Activated T-cell treated with anti-CD3 and anti-CD28 coated beads, Interleukin-2, amount 50 U/mL, for 48 hours (primary cell): Measurements from ENCODE around the gene POLR2L.

ENCODE experiments used
- DNase-seq, 2 experiments: peaks; one replicate each; pipeline ENCODE4 v3.0.0-alpha.2; 2020

The POLR2L gene

GRCh38 chr11:868394-868793 lies 26.1 kb upstream of the POLR2L start:
- DNase-seq = no peak

GRCh38 chr11:867856-868358 lies 25.6 kb upstream of the POLR2L start:
- no peak for DNase-seq

DNA sequence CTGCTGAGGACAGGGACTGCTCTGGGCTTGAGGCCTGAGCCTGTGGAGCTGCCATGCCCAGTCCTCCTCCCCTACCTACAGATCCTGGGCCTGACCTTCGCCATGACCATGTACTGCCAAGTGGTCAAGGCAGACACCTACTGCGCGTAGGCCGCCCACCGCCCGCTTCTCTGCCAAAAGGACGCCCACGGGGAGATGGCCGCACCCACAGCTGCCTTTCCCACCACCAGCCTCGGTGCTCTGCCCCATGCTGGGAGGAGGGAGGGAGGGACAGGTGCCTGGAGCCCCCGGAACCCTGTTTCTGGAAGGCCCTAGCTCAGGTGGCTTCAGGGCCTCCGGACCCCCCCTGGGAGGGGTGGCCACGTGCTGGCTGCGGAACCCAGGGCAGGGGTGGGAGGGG lies 24.2 kb upstream of the POLR2L start:
- DNase-seq = no peak

GRCh38 chr11:865462-866430 lies 23.4 kb upstream of the POLR2L start:
- DNase-seq = no peak

DNA sequence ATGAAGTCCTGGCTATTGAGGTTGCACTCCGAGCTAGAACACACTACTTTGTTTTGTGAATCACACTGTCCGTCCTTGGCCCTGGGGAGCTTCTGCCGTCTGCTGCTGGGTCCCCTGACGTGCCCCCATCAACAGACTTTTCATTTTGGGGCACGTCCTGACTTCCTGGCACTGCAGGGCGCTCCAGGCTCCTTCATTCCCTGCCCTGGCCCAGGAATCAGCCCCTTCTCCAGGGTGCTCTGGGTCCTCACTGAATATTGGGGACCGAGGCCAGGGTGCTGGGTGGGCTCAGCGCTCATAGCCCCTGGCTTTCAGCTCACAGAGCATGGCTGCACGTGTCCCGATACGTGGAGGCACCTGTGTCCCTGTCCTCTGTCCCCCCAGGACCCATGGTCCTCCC lies 22.6 kb upstream of the POLR2L start:
- DNase-seq = no peak

DNA sequence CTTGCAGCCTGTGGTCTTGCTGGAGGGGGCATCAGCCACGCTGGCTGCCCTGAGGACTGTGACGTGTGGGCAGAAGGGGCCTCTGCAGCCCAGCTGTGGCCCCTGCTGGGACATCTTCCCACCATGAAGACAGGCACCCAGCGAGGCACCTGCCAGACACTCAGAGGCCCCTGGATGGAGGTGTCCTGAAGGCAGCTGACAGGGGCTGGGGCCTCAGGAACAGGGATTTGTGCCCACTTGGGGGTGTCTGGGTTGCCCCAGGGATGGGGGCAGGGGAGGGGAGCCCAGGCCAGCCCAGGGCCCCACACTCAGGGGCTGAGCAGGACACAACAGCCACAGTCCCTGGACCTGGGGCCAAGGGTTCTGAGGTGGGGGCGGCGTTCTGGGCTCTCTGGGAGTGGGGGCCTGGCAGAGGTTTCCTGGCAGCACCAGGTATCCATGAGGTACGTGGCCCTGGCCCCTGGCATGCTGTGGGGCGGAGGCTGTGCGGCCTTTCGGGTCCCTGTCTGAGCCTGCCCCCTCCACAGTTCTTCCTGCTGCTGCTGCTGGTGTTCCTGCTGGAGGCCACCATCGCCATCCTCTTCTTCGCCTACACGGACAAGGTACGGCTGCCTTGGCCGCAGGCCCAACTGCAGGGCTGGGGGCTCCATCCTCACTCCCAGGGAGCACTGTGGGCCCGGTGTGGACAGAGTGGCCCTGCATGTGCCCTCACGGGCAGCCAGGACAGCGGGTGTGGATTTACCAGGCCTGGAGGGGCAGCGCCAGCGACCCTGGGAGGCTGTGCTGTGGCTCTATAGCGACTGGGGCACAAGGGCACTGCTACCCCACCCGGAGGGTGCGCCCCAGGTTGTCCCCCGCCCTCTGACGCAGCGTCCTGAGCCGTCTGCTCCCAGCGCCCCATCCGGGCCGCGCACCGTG lies 21.8 kb upstream of the POLR2L start:
- DNase-seq = no peak

DNA sequence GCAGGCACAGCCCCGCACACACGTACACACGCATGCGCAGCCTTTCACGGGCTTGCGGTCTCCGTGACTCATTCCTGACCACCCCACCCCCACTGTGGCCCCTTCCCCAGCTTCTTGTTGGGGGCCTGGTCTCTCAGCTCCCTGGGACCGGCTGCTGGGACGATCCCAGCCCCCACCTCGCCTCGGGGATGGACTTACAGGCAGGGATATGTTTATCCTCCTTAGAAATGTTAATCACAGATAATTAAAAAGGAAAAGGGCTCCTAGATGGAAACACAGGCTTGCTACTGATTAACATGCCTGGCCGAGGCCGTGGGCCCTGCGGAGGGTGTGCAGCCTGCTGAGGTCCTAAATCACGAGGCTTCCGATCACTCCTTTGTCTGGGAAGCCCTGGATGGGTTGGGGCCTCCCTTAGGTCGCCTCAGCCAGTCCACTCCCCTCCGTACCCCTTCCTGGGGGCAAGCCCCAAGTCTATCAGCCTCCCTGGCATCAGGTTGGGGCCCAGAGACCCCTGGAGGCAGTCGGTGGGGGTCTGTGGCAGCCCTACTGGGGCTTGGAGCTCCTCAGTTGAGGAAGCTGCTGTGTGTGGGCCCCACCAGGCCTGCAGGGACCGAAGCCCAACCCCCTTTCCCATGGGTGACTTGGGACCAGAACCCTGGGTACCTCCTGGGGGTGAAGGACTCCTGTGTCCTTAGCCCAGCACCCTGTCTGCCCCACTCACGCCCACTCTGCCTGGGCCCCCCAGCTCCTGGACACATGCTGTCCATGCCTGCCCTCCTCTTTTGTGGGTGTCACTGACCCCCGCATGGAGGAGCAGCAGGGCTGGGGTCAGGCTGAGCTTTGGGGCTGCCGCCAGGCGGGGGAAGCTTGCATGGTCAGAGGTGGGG lies 20.9 kb upstream of the POLR2L start:
- DNase-seq = no peak

DNA sequence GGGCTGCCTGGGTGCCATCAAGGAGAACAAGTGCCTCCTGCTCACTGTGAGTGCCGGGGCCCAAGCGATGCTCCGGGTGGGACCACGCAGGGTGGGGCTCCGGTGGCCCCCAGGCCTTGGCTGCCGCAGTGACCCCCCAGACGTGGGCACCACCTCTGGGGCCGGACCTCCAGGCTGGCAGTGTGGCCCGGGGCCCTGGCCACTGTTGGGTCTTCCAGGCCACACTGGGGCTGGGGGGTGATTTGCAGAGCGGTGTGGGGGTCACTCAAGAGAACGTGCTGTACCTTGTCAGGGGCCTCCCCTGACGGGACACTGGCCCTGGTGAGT lies 20.3 kb upstream of the POLR2L start:
- no peak for DNase-seq

GRCh38 chr11:862081-862661 lies 19.8 kb upstream of the POLR2L start:
- DNase-seq = no peak

DNA sequence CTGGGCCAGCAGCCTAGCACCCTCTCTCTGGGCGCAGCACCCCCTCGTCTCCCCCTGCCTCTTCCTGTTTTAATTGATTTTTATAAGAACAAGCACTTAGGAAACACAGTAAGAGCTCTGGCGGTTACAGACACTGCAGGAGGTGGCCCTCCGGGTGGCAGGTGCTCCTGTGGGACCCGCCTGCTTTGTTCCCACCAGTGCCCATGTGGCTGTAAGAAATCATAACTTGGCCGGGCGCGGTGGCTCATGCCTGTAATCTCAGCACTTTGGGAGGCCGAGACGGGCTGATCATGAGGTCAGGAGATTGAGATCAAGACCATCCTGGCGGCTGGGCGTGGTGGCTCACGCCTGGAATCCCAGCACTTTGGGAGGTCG lies 18.8 kb upstream of the POLR2L start:
- no peak for DNase-seq

DNA sequence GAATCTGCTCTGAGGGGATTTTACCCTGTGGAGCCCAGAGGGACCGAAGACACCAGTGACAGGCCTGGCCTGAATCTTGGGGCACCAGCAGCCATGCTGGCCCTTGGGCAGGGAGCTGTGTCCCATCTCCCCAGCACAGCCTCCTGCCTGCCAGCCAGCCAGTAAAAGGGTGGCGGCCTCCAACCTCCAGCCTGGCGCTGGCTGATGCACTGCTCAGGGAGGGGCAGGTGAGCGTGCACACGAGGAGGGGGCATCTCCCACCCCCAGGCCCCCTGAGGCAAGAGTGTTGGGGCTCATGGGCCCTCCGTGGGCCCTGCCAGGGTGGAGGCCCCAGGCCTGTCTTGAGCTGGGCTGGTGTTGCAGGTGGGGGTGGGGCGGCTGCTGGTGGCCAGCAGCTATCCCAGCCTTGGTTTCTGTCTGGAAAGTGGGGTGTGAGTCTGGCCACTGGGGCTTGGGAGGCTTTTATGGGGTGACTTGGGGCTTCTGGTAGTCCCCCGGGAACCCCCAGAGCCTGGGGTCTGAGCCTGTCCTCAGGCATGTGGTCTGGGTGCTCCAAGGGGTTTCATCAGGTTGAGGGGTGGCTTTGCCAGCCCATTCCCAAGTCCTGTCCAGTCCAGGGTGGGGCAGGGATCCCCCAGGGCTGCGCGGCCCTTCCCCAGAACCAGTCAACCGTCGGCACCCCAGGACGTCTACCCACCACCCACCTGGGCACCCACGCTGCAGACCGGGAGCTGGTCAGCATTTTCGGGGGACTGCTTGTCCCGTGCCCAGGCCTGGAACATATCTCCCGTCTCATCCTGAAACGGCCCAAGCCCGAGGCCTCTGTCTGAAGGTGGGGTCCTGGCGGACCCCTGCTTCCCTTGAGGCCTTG lies 18.1 kb upstream of the POLR2L start:
- no peak for DNase-seq

DNA sequence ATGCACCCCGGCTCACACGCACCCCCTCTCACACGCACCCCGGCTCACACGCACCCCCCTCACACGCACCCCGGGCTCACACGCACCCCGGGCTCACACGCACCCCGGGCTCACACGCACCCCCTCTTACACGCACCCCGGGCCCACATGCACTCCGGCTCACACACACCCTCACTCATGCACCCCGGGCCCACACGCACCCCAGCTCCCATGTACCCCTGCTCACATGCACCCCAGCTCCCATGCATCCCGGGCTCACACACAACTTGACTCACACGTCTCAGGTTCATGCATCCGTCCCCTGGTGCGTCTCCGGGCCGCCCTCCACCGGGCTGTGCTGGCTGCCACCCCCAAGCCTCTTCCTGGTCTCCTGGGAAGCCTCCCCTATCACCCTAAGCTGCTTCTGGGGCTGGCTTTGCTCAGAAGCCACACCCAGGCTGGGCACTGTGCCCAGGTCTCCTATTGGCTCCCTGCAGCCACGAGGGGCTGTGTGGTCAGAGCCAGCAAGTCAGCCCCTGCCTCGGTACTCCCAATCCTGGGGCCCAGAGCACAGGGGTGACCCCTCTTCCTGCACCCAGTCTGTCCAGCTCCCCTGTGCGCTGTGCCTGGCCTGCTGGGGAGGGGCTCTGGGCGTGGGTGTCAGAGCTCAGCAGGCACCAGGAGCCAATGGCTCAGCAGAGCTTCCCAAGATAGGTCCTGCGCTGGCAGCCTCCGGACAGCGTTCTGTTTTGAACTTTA lies 17.2 kb upstream of the POLR2L start:
- no peak for DNase-seq

GRCh38 chr11:858762-859339 lies 16.5 kb upstream of the POLR2L start:
- no peak for DNase-seq

DNA sequence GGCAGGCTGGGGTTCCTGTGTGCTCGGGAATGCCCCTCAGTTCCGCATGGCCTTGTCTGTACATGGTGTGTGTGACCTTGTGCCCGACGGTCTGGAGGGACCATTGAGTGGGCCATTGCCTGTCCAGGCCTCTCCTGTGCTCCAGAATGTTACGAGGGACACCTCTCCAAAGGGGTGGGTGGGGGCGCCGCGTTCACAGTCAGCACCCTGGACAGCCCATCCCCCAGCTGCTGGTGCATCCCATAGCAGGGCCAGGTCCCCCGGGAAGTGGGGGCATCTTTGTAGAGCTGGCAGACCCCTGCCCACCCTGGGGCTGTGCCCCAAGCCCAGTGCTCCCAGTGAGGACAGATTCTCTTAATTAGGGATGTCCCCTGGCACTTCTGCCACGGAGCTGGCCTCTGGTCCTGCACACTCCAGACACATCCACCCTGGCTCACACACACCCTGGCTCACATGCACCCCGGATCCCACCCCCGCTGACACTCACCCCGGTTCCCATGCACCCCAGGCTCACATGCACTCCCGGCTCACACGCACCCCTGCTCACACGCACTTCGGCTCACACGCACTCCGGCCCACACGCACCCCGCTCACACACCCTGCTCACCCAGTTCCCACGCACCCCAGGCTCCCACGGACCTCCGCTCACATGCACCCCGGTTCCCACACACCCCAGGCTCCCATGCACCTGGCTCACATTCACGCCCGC lies 15.9 kb upstream of the POLR2L start:
- no peak for DNase-seq

- no peak for DNase-seq
These were observed 14.1 kb upstream of the POLR2L start for GRCh38 chr11:856397-856796.

DNA sequence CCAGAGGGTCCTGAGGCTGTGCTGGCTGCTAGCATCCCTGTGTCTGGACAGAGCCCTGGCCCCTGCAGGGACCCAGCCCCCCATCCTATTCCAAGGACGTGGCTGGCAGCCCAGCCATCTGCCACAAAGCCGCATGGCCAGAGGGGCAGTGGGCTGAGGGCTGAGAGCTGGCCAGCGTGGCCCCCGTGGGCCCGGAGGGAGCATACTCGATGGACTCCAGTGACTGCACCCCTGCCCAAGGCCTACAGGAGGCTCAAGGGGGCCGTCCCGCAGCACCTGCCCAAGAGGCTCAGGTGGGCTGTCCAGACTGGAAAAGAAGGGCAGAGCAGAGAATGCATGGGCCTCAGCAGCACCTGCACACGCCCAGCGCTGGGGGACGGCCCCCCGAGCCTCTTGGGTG lies 13.5 kb upstream of the POLR2L start:
- no peak for DNase-seq

GRCh38 chr11:855330-855674 lies 13.0 kb upstream of the POLR2L start:
- no peak for DNase-seq

- DNase-seq = no peak
These were observed 12.4 kb upstream of the POLR2L start for GRCh38 chr11:854601-855329.
